Stimulated activated CD4-positive, alpha-beta T cell treated with anti-CD3 and anti-CD28 coated beads, TNF-alpha, amount 100 ng/mL, for 4 hours (primary cell): ENCODE results near the gene RAP1A.

Experiments
- DNase-seq, 3 experiments: peaks; one replicate each; pipeline ENCODE4 v3.0.0-alpha.2; 2020; ENCODE audit warnings: low read depth in 3 of 3

The RAP1A gene

DNA sequence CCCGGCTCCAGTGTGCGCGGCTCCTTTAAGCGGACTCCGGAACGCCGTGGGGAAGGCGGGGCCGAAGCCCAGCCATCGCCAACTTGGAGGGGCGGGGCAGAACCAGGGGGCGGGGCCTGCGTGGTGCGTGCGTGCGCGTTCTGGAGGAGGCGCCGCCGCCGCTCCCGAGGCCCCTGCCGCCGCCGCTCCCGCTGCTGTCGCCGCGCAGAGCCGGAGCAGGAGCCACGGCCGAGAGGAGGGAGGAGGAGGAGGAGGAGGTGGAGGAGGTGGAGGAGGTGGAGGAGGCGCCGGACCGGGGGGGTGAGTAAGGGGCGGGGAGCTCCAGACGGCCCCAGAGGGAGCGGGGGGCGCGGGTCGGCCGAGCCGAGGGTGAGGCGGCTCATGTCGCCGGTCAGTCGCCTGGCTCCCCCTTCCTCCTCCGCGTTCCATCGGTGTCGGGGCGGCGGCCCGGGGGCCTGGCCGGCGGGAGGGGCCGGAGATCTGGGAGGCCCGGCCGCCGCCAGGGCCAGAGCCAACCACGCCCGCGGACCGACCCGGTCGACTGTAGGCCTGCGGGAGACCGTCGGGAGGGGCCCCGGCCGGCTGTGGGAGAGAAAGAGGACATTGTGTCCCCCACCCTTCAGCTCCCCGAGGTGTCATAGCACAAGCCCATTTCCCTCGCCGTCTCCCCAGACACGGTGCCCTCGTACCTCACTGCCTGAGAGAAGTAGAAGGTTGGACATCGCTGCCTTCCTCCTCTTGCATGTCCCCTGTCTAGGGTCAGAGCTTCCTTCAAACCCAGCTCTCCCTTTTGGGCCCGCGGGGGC, at the start of gene RAP1A:
RAP1A (plus strand) TSS at position 155 of the 806 bp plus-strand sequence. CDS start 71,572 bp downstream, outside the sequence.
- peak; percentile 92 to 97 (median 94) for DNase-seq

DNA sequence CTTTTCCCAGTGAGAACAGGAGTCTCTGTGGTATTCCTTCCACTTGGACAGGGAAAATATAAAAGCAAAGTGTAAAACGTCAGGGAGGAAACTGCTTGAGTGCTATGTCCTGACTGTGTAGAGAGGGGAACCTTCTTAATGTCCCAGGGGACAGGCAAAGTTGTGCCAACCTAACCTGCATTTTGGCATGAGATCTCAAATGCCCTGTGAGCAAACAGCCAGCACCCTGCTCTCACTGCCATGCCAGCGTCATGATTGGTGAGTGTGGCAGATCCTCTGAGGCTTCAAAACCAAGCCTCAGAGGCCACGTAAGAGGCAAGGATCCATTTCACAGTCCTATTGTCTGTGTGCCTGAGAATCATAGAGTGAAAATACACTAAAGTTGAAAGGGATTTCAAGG, 49.7 kb upstream of the RAP1A start:
- no peak for DNase-seq

DNA sequence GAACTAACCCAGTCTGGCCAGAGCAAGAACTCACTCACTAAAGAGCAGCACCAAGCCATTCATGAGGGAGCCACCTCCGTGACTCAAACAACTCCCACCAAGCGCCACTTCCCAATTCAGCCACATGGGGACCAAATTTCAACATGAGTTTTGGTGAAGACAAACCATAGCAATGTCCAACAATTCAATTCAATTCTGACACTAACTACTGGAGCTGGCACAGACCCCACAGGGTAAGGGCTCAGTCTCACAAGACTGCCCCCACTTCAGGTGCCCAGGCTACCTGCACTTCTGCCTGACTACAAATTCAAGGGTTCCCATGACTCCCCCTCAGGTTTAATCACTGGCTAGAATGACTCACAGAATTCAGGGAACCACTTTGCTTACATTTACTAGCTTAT, 48.8 kb upstream of the RAP1A start:
- DNase-seq, result peak in 2 of 3 experiments; percentile 10 to 15

DNA sequence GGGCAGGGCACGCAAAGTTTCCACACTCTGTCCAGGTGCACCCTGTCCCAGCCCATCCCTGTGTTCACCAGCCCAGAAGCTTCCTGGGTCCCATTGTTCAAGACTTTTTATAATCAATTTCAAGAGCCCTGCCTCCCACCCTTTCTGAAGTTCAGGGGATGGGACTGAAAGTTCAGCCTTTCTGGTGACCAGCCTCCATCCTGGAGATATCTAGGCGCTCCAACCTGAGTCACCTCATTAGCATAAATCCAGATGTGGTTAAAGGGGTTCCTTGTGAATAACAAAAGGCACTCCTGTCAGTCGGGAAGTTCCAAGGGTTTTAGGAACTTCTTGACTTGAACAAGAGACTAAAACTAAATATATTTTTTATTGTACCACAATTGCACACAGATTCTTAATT, 48.4 kb upstream of the RAP1A start:
- no peak for DNase-seq

DNA sequence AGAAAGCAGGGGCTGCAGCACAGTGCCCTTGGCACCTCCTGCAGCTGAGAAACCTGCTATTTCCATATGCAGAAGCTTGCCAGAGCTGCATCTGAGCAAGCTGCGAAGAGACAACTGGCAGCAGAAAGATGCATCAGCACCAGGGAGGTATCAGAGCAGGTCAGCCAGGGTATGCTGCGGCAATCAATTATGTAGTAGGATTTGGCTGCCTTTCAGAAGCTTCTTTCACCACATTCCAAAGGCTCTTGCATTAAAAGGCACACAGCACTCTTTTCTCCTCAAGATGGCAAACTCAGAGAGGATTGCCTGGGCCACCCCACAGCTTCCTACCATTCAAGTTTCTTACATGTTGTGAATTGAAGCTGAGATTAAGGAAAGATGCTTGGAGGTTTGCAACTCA, 47.6 kb upstream of the RAP1A start:
- DNase-seq, result no peak

DNA sequence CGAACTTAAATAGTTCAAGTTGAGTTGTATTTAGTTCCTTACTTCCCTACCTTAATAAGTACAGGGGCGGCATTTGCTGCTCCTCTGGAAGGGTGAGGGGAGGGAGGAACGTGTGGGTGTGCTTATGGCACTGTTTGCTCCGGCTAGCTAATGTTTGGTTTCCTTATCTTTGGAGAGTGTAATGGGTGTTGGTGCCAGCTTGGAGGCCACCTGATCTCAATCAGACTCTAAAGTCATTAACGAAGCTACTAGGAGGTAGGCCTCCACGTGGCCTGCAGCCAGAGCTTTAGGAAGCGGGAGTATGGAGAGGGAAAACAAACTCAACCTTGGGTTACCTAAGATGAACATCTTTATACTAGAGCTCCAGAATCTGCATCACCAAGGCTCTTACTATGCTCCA, 43.0 kb upstream of the RAP1A start:
- no peak for DNase-seq

DNA sequence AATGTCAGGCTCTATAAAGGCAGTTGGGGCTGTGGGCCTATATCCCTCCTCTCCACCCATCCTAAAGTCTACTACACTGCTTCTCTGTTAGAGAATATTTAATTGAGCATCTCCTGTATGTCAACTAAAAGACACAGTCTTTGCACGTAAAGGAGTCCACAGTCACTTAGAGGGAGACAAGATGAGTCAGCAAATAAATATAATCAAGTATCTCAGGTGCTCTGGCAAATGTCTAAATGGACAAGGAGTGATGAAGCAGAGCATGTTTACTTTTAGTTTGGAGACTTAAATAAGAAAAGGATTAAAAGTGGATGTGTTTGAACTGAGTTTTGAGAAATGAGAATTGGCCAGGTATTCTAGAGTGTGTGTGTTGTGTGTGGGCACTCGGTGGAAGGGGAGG, 41.8 kb upstream of the RAP1A start:
- no peak for DNase-seq

DNA sequence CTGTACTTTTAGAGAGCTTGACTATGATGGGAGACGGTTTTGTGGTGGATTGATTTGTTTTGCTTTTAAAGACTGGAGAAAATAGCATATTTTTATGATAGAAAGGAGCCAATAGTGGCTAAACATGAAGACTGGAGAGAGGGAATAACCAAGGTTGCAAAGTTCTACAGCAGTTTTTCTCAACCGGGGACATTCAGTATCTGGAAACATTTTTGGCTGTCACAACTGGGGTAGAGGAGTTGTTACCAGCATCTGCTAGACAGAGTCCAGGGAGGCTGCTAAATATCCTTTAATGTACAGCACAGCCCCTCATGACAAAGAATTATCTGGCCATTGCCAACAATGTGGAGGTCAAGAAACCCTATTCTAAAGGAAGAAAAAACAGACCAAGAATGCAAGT, 38.4 kb upstream of the RAP1A start:
- DNase-seq, result no peak

DNA sequence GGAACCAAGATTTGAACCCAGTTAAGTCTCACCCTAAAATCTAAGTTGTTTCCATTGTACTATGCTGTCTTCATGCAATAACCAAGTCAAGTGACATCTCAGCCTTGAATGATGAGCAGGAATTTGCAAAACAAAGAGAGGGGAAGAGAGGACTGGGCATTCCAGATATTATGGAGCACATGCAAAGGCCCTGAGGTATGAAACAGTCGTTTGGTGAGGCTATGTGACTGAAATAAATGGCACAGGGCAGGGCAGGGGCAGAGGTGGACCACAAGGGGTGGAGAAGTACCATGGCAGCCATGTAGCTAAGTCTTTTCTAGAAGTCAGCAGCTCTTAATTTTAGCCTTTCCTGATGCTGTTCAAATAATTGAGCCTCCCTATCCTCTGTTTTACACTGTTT, 37.6 kb upstream of the RAP1A start:
- no peak for DNase-seq

DNA sequence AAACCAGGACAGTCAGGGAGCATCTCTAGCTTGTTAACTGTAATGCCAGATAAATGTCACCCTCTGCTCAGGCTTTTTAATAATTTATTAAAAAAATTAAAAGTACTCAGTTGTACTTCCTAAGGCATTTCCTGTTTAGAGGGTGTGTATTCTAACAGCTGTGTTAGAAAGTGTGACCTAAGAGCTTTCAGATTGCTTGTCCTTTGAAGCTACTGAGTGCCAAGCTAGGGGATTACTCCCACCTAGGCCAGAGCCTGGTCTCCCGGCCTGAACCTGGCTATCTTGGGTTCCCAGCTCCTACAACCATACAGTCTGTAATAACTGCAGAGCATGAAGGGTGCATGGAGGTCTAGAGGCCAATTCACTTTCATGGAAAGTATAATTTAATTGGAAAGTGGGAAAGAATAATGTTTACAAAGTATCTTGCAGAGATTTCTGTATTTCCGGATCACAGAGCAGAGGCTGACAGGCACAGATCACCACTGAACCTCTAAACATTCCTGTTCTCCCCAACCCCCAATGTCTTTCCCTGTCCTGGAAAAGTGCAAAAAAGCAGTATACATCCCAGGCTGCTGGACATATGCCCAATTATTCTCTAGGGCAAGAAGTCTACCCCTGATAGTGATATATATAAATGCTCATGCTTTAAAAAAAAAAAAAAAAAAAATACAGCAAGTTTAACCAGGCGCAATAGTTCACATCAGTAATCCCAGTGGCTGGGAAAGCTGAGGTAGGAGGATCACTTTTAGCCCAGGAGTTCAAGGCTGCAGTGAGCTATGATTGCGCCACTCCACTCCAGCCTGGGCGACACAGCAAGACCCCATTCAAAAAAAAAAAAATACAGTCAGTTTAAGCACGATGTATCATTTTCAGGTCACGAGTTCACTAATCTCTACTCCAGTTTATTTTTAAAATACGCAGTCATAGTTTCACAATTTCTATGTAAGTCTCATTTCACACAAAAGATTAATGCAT, 36.7 kb upstream of the RAP1A start:
- DNase-seq, result no peak

DNA sequence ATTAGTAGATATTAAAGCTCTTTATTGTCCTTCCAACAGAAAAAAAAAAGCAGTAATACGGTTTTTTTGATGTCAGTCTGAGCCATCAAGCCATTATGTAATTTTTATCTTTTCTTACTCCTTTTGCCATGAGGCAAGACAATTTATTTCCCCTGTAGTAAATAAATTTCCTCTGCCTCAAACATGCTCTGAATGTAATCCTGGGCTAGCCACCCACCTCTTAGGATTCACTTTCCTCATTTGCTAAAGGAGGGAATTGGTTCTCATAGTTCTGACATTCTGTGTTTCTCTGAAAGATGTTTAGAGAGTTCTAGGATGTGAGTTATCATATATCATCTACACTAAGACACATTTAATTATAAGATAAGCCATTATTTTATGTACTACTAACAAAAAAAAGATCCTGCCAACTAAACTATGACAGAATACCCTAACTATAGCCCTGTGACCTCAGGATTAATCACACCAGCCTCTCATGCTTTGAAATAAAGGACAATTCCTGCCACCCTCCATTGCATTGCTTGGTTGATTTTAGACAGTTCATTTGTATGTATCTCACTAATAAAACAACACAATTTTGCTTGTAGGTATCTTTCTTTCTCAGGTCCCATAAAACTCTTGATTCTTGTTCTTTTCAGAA, 34.0 kb upstream of the RAP1A start:
- DNase-seq, result no peak

DNA sequence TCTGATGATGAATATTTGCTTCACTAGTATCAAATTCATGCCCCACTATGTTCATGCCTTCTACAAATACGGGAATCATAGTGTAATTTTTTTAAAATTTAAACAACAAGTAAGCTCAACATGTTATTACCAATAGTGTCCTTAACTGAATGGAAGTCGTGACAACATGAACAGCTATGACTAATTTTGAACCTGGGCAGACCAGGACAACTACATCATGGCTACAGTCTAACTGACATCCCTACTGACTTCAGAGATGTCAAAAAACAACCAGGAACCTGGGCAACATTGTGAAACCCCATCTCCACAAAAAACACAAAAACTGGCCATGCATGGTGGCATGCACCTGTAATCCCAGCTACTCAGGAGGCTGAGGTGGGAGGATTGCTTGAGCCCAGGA, 33.5 kb upstream of the RAP1A start:
- no peak for DNase-seq

DNA sequence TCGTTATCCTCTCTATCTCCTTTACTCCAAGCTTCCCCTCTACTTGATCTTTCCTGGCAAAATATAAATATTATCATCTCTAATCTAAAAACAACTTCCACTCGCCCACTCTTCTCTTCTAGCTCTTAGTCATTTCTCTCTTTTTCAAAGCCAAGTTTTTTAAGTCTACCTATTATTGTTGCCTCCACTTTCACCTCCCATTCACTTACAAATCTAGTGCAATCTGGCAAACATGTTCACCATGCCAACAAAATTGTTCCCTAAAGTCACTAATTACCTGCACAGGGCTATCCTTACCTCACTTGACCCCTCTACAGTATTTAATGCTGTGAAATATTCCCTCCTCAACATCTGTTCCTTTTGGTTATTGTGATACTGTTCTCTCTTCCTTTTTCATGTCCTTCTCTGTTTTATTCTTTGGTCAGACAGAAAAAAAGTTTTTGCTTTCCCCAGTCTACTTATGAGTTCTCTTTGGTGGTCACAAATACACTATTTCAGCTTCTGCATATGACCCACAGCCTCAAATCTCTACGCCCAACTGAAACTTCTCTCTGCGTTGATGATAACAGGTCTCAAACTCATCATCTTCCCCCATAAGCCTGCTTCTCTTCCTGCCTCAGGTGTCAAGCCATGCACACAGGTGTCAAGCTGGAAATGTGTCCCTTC, 31.9 kb upstream of the RAP1A start:
- DNase-seq, result no peak

DNA sequence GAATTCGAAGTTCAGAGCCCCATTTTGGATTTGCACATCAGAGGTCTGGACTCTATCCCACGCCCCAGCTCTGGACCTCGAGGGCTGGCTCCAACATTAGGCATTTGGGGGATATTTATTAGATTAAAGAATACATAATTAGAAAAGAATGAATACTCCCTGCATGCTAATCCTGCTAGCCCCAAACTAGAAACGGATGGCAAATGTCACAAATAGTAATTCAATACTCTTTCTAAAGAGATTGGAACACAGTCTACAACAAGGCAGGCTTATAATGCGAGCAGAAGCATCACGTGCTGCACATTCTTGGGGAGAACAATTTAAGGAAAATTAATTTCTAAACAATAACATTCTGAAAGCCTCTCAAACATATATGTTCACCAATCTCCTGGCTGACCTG, 27.7 kb upstream of the RAP1A start:
- DNase-seq, result no peak

DNA sequence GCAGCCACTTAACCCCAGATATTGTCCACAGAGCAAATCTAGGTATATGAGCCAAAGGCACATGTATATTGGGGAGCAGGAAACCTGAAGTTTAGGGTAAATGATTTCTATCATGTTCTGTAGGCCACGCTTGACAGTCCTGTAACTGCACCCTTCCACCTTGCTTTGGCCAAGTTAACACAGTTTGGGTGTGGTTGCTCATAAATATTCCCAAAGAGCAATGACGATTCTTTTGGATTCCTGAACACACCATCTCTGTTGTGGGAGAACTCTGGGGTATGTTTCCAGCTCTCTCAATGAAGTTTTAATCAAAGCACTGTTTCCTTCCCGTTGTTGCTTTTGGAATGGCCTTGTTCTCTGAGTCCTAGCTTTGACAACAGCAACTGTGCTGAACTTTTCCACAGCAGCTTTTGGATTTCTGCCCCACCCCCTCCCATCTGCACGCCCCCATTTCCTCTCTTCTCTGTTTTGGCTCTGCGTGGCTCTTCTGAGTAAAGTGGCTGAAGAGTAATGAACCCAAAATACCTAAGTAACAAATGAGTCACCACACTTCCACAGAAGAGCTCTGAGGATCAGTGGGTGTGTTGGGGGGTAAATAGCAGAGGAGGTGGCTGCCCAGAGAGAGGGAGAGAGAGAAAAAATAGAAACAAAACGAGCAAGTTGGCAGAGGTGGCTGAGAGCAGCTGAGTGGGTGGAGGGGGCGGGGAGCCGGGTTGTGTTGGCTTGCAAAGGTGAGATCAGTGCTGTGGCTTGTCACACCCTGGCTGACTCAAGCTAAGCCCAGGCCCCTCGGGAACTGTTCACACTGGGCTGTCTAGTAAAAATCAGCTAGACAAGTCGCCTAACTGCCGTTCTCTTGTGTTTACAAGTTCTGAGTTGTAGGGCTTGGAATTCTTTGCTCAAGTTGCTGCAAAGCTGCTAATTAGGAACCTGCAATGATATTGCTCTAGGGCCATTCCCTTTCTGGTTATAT, 26.9 kb upstream of the RAP1A start:
- DNase-seq, result peak; percentile 92 to 96 (median 94)

DNA sequence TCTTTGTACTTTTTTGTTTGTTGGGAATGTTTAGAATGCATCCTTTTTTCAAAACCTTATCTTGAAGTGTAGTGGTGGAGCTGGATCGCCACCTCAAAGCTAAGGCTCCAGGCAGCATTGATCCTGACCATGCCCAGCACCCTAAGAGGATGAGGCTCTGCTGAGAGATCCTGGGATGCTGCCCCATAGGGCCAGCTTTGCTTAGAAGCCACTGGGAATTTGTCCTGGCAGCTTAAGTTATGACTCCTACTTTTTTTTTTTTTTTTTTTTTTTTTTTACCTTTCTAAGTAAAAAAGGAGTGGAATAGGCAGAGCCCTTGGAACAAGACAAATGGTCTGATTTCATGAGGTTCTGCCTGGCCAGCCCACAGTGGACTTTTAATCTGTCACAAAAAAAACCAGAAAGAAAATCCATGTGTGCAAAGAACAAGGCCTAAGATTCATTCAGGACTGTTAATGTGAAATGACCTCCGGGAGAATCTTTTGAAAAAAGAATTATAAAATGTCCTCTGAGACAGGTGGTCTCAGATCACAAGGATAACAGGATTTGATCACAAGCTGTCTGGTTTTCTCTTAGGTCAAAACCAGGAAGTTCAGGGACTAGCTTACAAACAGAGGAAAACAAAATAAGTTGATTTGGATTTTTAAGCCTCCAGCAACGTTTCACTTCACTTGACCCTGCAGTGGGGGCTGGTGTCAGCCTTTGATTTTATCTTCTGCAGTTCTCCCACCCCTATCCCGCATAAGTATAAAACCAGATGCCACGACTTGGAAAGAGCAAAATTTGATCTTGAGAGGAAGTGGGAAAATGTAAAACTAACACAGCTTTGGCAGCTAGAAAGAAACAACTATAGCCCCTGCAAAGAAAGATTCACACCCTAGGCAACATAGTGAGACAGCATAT, 25.9 kb upstream of the RAP1A start:
- DNase-seq, result no peak

DNA sequence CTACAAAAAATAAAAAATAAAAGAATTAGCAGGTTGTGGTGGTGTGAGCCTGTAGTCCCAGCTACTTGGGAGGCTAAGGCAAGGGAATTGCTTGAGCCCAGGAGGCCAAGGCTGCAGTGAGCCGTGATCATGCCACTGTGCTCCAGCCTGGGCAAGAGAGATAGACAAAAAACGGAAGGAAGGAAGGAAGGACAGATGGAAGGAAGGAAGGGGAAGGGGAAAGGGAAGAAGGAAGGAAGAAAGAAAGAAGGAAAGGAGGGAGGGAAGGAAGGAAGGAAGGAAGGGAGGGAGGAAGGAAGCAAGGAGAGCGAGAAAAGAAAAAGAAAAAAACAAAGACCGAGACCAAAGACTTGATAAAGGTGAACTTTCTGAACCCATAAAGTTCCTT, 25.3 kb upstream of the RAP1A start:
- no peak for DNase-seq

DNA sequence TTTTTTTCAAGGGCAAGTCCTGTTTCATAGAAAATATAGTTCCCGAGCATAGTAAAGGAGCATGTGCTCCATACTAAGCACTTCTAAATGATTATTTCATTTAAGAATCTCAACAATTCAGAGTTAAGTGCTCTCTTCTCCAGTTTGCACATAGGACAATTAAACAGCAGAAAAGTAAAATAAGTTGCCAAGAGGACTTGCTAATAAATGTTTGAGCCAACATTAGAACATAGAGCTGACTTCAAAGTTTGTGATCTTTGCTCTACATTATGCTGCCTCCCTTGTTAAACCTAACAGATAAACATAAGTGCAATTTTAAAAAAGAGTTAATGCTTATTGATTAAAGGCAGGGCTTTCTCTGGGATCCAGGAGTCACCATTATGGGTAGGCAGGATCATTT, 23.8 kb upstream of the RAP1A start:
- no peak for DNase-seq

DNA sequence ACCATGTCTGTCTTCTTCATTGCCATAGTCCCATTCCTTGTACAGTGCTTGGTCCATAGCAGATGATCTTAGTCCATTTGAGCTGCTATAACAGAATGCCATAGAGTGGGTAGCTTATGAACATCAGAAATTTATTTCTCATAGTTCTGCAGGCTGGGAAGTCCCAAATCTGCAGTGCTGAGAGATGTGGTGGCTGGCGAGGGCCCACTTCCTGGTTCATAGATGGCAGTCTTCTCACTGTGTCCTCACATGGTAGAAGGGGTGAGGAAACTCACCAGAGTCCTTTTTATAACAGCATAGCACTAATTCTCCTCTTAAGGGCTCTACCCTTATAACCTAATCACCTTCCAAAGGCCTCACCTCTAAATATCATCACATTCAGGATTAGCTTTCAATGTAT, 23.1 kb upstream of the RAP1A start:
- peak in 1 of 3 experiments; percentile 50 for DNase-seq

DNA sequence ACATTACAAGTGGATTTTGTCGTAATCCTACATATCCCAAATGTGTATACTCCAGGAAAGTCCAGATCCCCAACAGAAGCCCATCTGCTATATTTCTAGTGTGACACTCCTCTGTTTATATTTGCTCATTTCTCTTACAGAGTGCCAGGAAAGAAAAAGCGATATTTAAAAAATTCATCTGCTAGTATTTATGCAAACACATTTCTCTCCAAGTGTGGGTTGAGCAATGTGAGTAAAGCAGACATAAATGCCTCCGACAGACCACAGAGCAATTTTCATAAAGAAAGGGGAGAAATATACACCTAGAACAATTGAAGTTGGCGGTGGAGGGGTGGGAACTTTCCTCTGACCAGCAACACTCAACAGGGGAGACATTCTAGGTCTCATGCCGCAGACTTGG, 22.2 kb upstream of the RAP1A start:
- DNase-seq, result no peak
